NCI-H748 (cell line): ENCODE data around the gene CRTAC1.

Experiments used
- DNase-seq: peaks from one replicate; lab custom pipeline; 2025; ENCODE audit not compliant: unreplicated experiment; lab: John Stamatoyannopoulos, UW

CRTAC1 gene

DNA sequence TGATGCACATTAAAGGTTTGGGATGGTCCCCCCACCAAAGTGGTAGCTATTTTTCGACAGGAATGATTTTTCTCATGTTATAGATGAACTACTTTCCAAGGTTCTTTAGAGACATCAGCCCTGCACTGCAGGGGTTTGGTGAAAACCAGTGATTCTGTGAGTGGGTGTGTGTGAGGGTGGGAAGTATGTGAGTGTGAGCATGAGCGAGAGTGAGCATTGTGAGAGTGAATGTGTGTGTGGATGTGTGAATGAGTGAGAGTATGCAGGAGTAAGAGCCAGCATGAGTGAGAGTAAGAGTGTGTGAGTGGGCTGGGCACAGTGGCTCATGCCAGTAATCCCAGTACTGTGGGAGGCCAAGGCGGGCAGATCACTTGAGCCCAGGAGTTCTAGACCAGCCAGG lies 105.7 kb downstream of the CRTAC1 start:
- DNase-seq = no peak

DNA sequence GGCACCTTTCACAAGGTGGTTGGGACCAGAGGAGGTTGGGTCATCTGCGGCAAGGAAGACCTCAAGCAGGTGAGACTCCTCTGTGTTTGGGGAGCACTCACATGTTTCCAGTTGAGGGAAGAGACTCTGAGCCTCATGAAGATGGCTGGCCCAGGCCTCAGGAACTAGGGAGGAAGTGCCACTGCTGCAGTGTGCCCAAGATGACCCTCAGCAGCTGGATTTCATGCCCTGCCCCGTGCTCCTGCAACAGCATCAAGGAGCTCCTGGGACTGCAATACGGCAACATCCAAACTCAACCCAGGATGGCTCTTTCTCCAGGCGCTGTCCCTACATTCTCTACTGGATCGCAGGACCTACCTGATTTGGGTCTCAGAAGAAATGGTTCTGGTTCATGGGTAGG lies 106.9 kb downstream of the CRTAC1 start:
- no peak for DNase-seq

- DNase-seq = no peak
Measured at GRCh38 chr10:97923057-97923456, 107.4 kb downstream of the CRTAC1 start.

GRCh38 chr10:97922022-97922758 lies 108.2 kb downstream of the CRTAC1 start:
- DNase-seq = no peak

DNA sequence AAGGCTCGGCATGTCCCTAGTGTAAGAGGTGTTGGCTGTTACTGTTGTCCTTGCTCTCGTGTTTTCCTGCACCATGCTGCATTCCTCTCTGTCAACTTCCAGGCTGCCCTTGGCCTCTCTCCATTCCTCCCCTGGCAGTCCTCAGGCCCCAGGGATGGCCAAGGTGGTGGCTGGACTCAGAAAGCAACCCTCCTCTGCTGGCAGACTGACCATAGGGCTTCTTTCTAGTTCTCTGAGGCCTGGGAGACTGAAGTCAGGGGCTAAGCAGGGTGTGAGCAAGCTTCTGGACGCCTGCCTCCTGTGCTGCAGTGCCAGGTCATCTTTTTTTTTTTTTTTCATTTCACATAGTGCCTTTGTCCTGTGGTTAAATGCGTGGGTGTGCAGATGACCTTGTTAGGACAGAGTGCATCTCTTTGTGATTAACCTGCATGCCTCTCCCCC lies 108.8 kb downstream of the CRTAC1 start:
- DNase-seq = no peak

DNA sequence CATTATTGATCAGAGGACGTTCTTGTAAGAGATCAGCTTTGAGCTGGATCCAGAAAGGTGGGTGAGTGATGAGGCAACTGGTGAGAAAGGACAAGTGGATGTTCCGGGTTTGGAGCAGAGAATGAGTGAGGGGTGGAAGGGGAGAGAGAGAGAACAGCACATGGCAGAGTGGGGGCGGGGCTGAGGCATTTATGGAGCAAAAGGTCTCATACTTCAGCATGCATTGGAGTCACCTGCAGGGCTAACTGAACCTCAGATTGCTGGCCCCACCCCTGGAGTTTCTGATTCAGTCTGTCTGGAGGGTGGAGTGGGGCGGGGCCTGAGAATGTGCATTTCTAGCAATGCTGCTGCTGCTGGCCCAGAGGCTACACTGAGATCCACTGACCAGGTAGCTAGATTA lies 109.6 kb downstream of the CRTAC1 start:
- DNase-seq = no peak

GRCh38 chr10:97919012-97919411 lies 111.4 kb downstream of the CRTAC1 start:
- no peak for DNase-seq

GRCh38 chr10:97916586-97916985 lies 113.8 kb downstream of the CRTAC1 start:
- no peak for DNase-seq

- no peak for DNase-seq
Measured at GRCh38 chr10:97915346-97916131, 114.9 kb downstream of the CRTAC1 start.

DNA sequence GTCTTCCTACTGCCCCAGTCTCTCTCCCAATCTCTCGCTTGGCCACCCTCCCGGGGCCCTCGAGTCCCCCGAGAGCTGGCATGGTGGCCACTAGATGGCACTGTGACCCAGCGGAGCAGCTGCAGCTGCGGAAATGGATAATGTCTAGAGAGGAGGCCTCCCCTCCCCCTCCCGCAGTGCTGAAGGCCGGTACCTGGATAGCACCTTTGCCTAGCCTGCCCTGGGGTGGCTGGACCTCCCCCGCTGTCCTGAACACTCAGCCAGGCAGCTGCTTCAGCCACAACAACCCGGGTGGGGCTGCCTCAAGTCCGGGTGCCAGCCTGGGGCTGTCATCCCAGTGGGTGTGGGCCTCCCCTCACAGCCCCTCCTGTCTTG lies 115.6 kb downstream of the CRTAC1 start:
- peak; percentile 63 for DNase-seq

- no peak for DNase-seq
Measured at GRCh38 chr10:97914171-97914836, 116.1 kb downstream of the CRTAC1 start.

DNA sequence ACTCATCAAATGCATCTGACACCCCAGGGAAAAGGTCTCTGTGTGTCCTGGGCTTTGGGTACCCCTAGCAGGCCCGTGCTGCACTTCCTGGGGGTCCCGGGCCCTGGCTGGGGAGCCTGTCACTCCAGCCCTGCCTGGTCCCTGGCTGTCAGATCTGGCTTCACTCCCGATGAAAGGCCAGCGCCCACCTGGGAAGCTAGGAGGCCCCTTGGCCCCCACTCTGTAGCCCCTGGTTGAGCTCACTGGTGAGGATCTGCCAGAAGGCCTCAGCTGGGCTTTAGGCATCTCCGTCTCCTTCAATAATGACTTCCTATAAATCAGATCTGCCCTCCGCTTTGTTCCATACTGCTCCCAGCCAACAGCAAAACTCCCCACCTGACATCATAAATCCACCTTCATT lies 116.8 kb downstream of the CRTAC1 start:
- DNase-seq = no peak

- no peak for DNase-seq
Measured at GRCh38 chr10:97913193-97913592, 117.2 kb downstream of the CRTAC1 start.

DNA sequence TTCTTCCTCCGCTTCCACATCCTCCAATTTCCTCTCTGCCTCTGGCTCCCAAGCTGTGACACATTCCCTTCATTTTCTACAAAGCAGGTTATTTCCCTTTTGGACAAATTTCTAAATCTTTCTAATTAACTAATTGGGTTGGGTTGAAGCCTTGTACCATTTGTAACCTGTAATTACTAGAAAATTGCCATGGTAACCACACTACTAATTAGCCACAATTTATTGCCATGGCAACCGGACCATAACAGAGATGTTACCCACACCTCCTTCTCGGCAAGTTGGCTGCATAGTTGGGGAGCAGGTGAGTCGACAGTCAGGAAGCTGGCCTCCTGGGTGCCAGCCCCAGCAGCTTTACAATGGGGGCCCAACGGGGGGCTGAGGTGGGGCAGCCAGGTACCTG lies 119.2 kb downstream of the CRTAC1 start:
- DNase-seq = peak; percentile 77

DNA sequence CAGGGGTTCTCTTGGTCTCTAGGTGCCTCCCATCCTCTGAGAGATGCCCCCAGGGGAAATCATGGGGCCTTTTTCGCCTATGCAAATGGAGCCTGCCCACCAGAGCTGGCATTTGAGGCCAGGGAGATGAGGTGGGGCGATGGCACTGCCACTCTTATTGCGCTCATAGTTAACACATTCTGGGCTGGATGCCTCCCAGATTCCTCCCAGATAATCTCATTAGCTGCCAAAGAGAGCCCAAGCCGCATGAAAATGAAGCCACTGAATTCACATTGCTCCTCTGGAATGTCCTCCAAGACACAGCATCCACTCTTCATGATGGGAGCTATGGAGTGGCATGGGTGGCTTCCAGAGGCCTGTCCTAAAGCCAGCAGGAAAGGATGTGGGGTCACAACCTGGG lies 119.8 kb downstream of the CRTAC1 start:
- DNase-seq = no peak

- no peak for DNase-seq
Measured at GRCh38 chr10:97907830-97908229, 122.6 kb downstream of the CRTAC1 start.

DNA sequence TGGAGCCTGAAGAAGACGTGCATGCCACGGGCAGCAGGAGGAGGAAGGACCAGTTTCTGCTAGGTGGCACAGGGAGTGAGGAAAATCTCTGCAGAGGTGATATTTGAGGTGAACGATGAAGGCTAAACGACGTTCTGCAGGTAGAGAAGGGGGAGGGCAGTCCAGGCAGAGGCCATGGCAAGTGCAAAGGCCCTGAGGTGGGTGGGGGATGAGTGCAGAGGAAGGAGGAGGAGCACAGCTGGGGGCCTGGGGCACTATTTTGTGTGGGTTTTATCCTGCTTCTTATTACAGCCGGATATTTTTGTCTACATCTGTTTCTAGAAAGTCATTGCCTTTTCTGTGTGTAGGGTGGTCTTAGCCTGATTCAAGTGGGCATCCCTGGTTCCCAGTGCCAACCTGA lies 123.2 kb downstream of the CRTAC1 start:
- DNase-seq = no peak

GRCh38 chr10:97905276-97905675 lies 125.1 kb downstream of the CRTAC1 start:
- no peak for DNase-seq

- no peak for DNase-seq
Measured at GRCh38 chr10:97904576-97904975, 125.8 kb downstream of the CRTAC1 start.

DNA sequence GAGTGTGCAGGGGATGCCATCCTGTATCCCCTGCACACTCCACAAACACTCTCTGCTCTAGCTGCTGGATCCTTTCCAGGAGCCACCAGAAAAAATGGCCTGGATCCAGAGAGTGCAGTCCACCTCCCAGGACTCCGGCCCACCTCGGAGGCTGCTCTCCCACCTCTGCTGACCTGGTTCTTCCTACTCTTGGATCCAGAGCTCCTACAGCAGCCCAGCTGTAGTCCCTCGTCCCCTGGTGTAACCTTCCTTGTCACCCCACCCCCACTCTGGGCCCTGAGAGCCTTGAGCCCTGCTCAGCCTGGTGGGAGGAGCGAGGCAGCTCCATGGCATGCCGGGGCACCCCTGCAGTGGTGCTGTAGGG lies 126.4 kb downstream of the CRTAC1 start:
- no peak for DNase-seq

DNA sequence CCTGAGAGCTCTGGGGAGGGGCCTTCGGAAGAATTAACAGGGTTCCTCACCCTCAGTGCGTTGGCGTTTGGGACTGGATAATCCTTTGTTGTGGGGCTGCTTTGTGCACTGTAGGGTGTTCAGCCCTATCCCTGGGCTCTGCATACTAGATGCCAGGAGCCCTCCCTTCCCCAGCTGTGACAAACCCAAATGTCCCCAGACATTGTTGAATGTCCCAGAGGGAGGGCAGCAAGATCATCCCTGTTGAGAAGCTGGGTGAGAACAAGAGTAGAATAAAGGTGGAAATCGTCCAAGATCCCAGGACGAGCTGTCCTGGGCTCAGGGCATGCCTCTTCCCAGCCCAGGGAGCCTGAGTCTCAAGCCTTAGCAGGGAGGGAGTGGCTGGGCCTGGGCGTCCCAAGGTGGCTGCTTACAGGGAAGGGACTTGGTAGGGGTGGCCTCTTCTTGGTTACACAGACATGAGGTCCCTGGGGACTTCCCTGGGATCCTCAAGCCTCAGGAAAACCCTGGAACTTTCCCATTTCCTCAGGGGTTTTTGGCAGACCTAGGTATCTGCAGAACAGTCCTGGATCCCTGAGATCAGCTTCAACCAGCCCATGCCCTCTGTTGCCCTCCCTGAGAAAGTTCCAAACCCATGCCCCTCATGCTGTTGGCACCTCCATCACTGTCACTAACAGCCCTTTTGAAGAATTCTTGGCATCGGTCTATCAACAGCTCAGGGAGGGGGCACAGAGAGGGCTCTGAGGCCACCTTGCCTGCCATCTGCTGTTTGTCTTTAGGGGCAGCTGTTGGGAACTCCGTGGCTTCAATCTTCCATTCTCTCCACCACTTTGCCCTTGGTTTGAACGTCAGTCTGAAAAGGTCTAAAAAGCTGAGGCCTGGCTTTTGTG lies 127.0 kb downstream of the CRTAC1 start:
- no peak for DNase-seq
